Measurements from ENCODE around the gene MYT1. TPM values are rescaled to one million over a fixed set of nuclear protein-coding genes. Genes with fewer than 3 reads are reported as not detected.
A peak's percentile ranks its signal among the peaks of the same experiment; 100 is the strongest.

The MYT1 gene
- total and polyA plus RNA-seq, 2 of the 13 experiments (the other 11 are each of a cell fraction or from before 2014, with no cell fraction given) = 0.58 to 2.5 TPM

- DNase-seq (ENCODE audit: low spot score) (no peak), ATAC-seq (peak; percentile 20; the same call in 2 of the 3 replicates), FAIRE-seq (no peak)
- H4K20me1 ChIP-seq (ENCODE audit: insufficient read depth, low read length) = peaks cover 7% of the 10 kb centered on the region; the same call in 1 of the 2 replicates
- no TSS peak for BruUV-seq (replicated peaks)
- H2AFZ ChIP-seq (ENCODE audit: low read length) = no peak overlapping the region
- in situ Hi-C loops (cut with HindIII; ENCODE audit: extremely low pct_ligation_motif_present, low pct_unique_long_range_greater_than_20kb) (no loop called here), intact Hi-C loops (cut with micrococcal nuclease; ENCODE audit: unreplicated experiment) (no loop called here)
- H3K27ac ChIP-seq (ENCODE audit: extremely low read length, insufficient read depth, low read length) = no peak overlapping the region
- no peaks in the 10 kb centered on the region for H3K36me3 ChIP-seq (replicated peaks in 1 of 2; ENCODE audit: control insufficient read depth in 1 of 2, insufficient read depth in 2 of 2, low read length in 2 of 2)
- H3K4me3 ChIP-seq (replicated peaks in 1 of 3; ENCODE audit: insufficient read depth in 1 of 3, low read depth in 2 of 3, low read length in 3 of 3) = no peak overlapping the region
- no peaks in the 10 kb centered on the region for H3K9me3 ChIP-seq (ENCODE audit: low read length)
- POLR2A ChIA-PET = no interaction called here
- CTCF ChIA-PET (ENCODE audit: low intra/inter-chr PET ratio, low total read pairs) = no interaction called here
- H3K79me2 ChIP-seq (ENCODE audit: insufficient read depth, low read length) = no peaks in the 10 kb centered on the region
- no peak overlapping the region for H3K9ac ChIP-seq (ENCODE audit: insufficient read depth, low read depth, low read length)
- H3K4me2 ChIP-seq (ENCODE audit: low read depth, low read length) = no peak overlapping the region
- WGBS (ENCODE audit: low lambda C conversion rate) = 13% methylated on average over 18 of the region's 18 CpGs
- H3K4me1 ChIP-seq (ENCODE audit: insufficient read depth, low read length) = peaks cover 7% of the 10 kb centered on the region
- peaks cover 11 to 80% of the 10 kb centered on the region in 2 experiments for H3K27me3 ChIP-seq (ENCODE audit: control insufficient read depth in 1 of 2, insufficient read depth in 2 of 2, low read length in 2 of 2)
- TF ChIP-seq PATZ1 (CRISPR knock-in tag; IDR thresholded peaks at IDR 0.05) = no peak
- no peak for TF ChIP-seq RORA (CRISPR knock-in tag; IDR thresholded peaks at IDR 0.05)
- no peak for TF ChIP-seq SMARCE1 (IDR thresholded peaks at IDR 0.05; ENCODE audit: borderline replicate concordance)
- no peak for TF ChIP-seq TOPORS (CRISPR knock-in tag; IDR thresholded peaks at IDR 0.05)
- TF ChIP-seq CTCF (CRISPR knock-in tag; IDR thresholded peaks at IDR 0.05) = no peak
- TF ChIP-seq LRRFIP1 (CRISPR knock-in tag; conservative IDR thresholded peaks at IDR 0.05) = no peak
- no peak for TF ChIP-seq ZSCAN9 (CRISPR knock-in tag; IDR thresholded peaks at IDR 0.05; ENCODE audit: borderline replicate concordance)
- TF ChIP-seq, protein P1, sequence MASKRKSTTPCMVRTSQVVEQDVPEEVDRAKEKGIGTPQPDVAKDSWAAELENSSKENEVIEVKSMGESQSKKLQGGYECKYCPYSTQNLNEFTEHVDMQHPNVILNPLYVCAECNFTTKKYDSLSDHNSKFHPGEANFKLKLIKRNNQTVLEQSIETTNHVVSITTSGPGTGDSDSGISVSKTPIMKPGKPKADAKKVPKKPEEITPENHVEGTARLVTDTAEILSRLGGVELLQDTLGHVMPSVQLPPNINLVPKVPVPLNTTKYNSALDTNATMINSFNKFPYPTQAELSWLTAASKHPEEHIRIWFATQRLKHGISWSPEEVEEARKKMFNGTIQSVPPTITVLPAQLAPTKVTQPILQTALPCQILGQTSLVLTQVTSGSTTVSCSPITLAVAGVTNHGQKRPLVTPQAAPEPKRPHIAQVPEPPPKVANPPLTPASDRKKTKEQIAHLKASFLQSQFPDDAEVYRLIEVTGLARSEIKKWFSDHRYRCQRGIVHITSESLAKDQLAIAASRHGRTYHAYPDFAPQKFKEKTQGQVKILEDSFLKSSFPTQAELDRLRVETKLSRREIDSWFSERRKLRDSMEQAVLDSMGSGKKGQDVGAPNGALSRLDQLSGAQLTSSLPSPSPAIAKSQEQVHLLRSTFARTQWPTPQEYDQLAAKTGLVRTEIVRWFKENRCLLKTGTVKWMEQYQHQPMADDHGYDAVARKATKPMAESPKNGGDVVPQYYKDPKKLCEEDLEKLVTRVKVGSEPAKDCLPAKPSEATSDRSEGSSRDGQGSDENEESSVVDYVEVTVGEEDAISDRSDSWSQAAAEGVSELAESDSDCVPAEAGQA (IDR thresholded peaks at IDR 0.05; ENCODE audit: low read depth) = no peak
- TF ChIP-seq, protein P1 (CRISPR knock-in tag; IDR thresholded peaks at IDR 0.05; ENCODE audit: borderline replicate concordance) = no peak
Observed at GRCh38 chr20:64166721-64167615, 2.7 kb downstream of the MYT1 start.

All from HepG2 (cell line).